ENCODE data around the gene PRDM15.

Gene PRDM15

GRCh38 chr21:41764558-41765419 is 114.4 kb downstream of the PRDM15 start:
- TF ChIP-seq, protein P1, sequence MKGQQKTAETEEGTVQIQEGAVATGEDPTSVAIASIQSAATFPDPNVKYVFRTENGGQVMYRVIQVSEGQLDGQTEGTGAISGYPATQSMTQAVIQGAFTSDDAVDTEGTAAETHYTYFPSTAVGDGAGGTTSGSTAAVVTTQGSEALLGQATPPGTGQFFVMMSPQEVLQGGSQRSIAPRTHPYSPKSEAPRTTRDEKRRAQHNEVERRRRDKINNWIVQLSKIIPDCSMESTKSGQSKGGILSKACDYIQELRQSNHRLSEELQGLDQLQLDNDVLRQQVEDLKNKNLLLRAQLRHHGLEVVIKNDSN (IDR thresholded peaks at IDR 0.05) = no peak
- TF ChIP-seq FOXM1 (IDR thresholded peaks at IDR 0.05; ENCODE audit: borderline replicate concordance, low read depth) (no peak), TCF12 (IDR thresholded peaks at IDR 0.05; ENCODE audit: low read depth) (no peak), CEBPB (IDR thresholded peaks at IDR 0.05) (no peak), EP300 (IDR thresholded peaks at IDR 0.05; ENCODE audit: borderline replicate concordance) (no peak), EGR1 (IDR thresholded peaks at IDR 0.05) (no peak), ZBTB7A (IDR thresholded peaks at IDR 0.05; ENCODE audit: low read depth) (no peak), NFIC (IDR thresholded peaks at IDR 0.05) (no peak), CREB1 (IDR thresholded peaks at IDR 0.05; ENCODE audit: low read depth) (no peak)
- TF ChIP-seq, protein P2, sequence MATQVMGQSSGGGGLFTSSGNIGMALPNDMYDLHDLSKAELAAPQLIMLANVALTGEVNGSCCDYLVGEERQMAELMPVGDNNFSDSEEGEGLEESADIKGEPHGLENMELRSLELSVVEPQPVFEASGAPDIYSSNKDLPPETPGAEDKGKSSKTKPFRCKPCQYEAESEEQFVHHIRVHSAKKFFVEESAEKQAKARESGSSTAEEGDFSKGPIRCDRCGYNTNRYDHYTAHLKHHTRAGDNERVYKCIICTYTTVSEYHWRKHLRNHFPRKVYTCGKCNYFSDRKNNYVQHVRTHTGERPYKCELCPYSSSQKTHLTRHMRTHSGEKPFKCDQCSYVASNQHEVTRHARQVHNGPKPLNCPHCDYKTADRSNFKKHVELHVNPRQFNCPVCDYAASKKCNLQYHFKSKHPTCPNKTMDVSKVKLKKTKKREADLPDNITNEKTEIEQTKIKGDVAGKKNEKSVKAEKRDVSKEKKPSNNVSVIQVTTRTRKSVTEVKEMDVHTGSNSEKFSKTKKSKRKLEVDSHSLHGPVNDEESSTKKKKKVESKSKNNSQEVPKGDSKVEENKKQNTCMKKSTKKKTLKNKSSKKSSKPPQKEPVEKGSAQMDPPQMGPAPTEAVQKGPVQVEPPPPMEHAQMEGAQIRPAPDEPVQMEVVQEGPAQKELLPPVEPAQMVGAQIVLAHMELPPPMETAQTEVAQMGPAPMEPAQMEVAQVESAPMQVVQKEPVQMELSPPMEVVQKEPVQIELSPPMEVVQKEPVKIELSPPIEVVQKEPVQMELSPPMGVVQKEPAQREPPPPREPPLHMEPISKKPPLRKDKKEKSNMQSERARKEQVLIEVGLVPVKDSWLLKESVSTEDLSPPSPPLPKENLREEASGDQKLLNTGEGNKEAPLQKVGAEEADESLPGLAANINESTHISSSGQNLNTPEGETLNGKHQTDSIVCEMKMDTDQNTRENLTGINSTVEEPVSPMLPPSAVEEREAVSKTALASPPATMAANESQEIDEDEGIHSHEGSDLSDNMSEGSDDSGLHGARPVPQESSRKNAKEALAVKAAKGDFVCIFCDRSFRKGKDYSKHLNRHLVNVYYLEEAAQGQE (IDR thresholded peaks at IDR 0.05; ENCODE audit: low read depth) = no peak

GRCh38 chr21:41763996-41764395 is 115.1 kb downstream of the PRDM15 start:
- TF ChIP-seq RAD21 (IDR thresholded peaks at IDR 0.05; ENCODE audit: low read depth) (no peak), YY1 (IDR thresholded peaks at IDR 0.05; ENCODE audit: low read depth) (no peak), CREB1 (IDR thresholded peaks at IDR 0.05; ENCODE audit: low read depth) (no peak), TEAD4 (IDR thresholded peaks at IDR 0.05) (no peak), FOXM1 (IDR thresholded peaks at IDR 0.05; ENCODE audit: borderline replicate concordance, low read depth) (no peak), NFIC (IDR thresholded peaks at IDR 0.05) (no peak), TCF12 (IDR thresholded peaks at IDR 0.05; ENCODE audit: low read depth) (no peak), EGR1 (IDR thresholded peaks at IDR 0.05) (no peak), CEBPB (IDR thresholded peaks at IDR 0.05) (no peak), MAX (IDR thresholded peaks at IDR 0.05) (no peak), EP300 (IDR thresholded peaks at IDR 0.05; ENCODE audit: borderline replicate concordance) (no peak), TAF1 (IDR thresholded peaks at IDR 0.05; ENCODE audit: low read depth) (no peak)
- TF ChIP-seq, protein P2 (IDR thresholded peaks at IDR 0.05; ENCODE audit: low read depth) = no peak

DNA sequence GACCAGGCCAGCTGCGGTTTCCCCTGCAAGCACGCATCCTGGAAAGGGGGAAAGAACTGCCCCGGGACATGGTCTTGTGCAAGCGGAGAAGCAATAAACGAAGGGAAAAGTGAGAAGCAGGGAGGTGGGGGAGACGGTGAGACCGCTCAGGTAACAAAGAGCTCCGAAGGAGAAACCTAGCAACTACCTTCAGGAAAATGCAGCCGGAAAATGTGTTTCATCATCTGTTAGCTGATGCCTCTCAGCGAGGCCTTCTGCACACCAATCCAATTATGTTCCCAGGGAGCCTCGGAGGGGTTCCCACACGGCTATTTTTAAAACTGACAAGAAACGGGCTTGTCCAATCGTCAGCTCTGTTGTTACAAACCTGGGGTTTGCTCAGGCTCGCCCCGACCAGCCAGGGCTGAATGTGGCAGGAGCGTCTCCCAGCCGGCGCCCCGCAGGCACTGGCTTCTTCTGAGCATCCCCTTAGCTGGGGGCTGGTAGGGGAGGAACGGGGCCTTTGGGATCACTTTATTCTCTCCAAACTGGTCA is 115.7 kb downstream of the PRDM15 start:
- no peak for TF ChIP-seq ZBTB7A (IDR thresholded peaks at IDR 0.05; ENCODE audit: low read depth)
- TF ChIP-seq TCF12 (IDR thresholded peaks at IDR 0.05; ENCODE audit: low read depth) = no peak
- TF ChIP-seq FOXM1 (IDR thresholded peaks at IDR 0.05; ENCODE audit: borderline replicate concordance, low read depth) = no peak

- no peak for TF ChIP-seq TEAD4 (IDR thresholded peaks at IDR 0.05)
Measured at GRCh38 chr21:41762753-41763152, 116.4 kb downstream of the PRDM15 start.

GRCh38 chr21:41761934-41762635 is 117.1 kb downstream of the PRDM15 start:
- TF ChIP-seq YY1 (IDR thresholded peaks at IDR 0.05; ENCODE audit: low read depth) = no peak
- TF ChIP-seq ZBTB7A (IDR thresholded peaks at IDR 0.05; ENCODE audit: low read depth) = no peak
- TF ChIP-seq, protein P2 (IDR thresholded peaks at IDR 0.05; ENCODE audit: low read depth) = no peak
- no peak for TF ChIP-seq TEAD4 (IDR thresholded peaks at IDR 0.05)
- no peak for TF ChIP-seq NFIC (IDR thresholded peaks at IDR 0.05)
- TF ChIP-seq, protein P1 (IDR thresholded peaks at IDR 0.05) = no peak
- TF ChIP-seq TCF12 (IDR thresholded peaks at IDR 0.05; ENCODE audit: low read depth) = no peak
- no peak for TF ChIP-seq EP300 (IDR thresholded peaks at IDR 0.05; ENCODE audit: borderline replicate concordance)
- TF ChIP-seq TAF1 (IDR thresholded peaks at IDR 0.05; ENCODE audit: low read depth) = no peak
- no peak for TF ChIP-seq RAD21 (IDR thresholded peaks at IDR 0.05; ENCODE audit: low read depth)

Data from Ishikawa (cell line).